HG03066 (cell line): ENCODE measurements around the gene SHROOM1.
"Not testable (repeated sequence)": the region's sequence is repeated elsewhere in the genome, so short reads cannot be mapped to it uniquely, and the experiment has no call there.

Experiments used
- ATAC-seq: cut with Tn5 transposase; IDR thresholded peaks from one replicate; pipeline ENCODE4 v1.9.1; 2021; ENCODE audit warnings: low read depth; ENCODE audit not compliant: unreplicated experiment

Gene SHROOM1

GRCh38 chr5:132808866-132809265, 21.6 kb downstream of the SHROOM1 start:
- ATAC-seq, result no peak

GRCh38 chr5:132808448-132808847, 22.0 kb downstream of the SHROOM1 start:
- ATAC-seq, result no peak

- ATAC-seq, result no peak
These were observed 23.1 kb downstream of the SHROOM1 start for GRCh38 chr5:132807163-132807838.

DNA sequence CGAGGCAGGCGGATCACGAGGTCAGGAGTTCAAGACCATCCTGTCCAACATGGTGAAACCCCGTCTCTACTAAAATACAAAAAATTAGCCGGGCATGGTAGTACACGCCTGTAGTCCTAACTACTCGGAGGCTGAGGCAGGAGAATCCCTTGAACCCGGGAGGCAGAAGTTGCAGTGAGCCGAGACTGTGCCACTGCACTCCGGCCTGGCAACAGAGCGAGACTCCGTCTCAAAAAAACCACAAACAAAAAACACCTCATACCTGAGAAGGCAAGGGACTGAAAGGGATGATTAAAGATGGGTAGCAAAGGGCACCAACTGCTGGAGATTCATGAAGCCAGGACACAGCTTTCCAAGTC, 23.7 kb downstream of the SHROOM1 start:
- not testable (repeated sequence) for ATAC-seq

DNA sequence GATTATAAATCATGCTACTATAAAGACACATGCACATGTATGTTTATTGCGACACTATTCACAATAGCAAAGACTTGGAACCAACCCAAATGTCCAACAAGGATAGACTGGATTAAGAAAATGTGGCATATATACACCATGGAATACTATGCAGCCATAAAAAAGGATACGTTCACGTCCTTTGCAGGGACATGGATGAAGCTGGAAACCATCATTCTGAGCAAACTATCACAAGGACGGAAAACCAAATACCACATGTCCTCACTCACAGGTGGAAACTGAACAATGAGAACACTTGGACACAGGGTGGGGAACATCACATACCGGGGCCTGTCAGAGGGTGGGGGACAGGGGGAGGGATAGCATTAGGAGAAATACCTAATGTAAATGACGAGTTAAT, 24.6 kb downstream of the SHROOM1 start:
- ATAC-seq, result not testable (repeated sequence)

- not testable (repeated sequence) for ATAC-seq
These were observed 26.2 kb downstream of the SHROOM1 start for GRCh38 chr5:132804219-132804618.

GRCh38 chr5:132802685-132803066, 27.8 kb downstream of the SHROOM1 start:
- ATAC-seq, result not testable (repeated sequence)

DNA sequence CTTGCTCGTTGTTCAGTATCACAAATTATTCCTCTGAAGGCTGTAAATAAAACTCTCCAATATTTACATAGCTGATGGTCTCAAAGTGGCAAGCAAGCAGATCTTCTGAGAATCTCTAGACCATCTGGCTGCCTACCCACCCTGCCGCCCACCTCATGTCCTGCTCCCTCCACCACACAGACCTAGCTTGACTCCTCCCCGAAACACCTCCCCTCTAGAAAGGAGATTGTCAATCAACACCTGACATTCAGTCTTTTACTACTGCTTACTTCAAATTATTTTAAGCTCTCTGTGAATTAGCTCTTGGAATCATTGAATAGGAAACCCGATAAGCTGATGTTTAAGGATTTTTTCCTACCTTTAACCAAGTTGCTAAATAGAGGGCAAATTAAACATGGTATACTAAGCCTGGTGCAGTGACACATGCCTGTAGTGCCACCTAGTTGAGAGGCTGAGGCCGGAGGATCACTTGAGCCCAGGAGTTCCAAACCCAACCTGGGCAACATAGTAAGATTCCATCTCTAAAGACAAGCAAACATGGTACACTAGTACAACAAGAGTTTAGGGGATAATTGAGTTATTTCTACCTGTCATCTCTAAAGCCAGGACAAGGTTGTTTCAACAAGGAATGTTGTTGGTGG, 28.3 kb downstream of the SHROOM1 start:
- no peak for ATAC-seq

- ATAC-seq, result no peak
These were observed 29.9 kb downstream of the SHROOM1 start for GRCh38 chr5:132800545-132800944.

- no peak for ATAC-seq
These were observed 31.1 kb downstream of the SHROOM1 start for GRCh38 chr5:132799392-132799791.

DNA sequence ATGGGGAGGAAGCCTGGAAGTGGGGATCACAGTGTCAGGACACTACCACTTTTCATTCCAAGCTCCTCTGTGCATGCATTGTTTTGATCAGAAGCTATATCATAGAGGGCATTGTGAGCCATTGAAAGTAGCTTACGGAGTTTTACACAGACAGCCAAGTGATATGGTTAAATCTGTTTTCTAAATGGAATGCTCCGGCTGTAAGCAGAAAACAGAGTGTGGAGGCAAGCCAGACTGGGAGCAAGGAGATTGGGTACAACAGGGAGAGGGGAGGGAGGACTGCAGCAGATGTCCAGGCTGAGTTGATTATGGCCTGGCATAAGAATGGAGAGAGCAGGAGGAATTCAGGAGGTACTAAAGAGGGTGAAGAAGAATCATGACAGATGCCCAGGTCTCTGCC, 32.8 kb downstream of the SHROOM1 start:
- ATAC-seq, result no peak

DNA sequence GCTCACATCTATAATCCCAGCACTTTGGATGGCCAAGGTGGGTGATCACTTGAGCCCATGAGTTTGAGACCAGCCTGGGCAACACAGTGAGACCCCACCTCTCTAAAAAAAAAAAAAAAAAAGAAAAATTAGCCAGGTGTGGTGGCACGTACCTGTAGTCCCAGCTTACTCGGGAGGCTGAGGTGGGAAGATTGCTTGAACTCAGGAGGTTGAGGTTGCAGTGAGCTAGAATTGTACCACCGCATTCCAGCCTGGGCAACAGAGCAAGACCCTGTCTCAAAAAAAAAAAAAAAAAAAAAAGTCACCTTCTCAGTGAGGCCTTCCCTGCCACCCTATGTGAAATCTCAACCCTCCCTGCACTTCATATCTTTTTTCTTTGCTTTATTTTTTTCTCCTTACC, 39.4 kb downstream of the SHROOM1 start:
- ATAC-seq, result no peak

GRCh38 chr5:132790201-132790865, 40.1 kb downstream of the SHROOM1 start:
- no peak for ATAC-seq

GRCh38 chr5:132788990-132789886, 41.2 kb downstream of the SHROOM1 start:
- no peak for ATAC-seq

DNA sequence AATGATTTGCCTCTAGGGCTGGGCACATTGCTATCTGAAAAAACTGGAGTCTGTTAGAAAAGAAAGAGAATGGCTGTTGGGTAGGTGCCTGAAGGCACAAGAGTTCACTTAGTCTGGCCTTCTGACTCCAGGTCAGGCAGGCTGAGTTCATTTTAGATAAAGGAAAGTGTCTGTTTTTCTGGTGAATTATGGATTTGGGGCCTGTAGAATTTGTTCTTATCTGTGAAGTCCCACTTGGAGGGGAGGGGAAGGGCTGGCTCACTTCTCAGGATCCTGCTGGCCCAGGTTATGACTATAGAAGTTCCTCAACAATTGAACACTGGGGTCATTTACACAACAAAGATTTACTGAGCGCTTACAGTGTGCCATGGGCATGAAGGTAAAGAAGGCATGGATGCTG, 41.9 kb downstream of the SHROOM1 start:
- no peak for ATAC-seq

- ATAC-seq, result no peak
These were observed 43.4 kb downstream of the SHROOM1 start for GRCh38 chr5:132787076-132787475.

DNA sequence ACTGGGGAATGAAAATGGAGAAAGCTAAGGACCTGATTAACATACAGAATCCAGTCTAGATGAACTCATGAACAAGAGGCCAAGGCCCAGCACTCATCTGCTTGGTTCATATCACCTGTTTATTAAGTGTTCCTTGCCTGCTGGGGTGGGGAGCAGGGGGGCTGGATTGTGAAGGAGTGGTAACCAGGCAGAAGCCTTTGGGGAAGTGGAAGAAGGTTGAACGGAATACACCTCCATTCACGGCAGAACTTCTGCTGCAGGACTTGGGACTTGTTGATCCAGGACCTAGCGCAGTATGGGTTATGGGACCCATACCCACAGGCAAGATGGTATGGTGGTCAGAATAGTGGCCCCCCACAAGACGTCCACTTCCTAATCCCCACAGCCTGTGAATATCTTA, 44.6 kb downstream of the SHROOM1 start:
- ATAC-seq, result no peak

DNA sequence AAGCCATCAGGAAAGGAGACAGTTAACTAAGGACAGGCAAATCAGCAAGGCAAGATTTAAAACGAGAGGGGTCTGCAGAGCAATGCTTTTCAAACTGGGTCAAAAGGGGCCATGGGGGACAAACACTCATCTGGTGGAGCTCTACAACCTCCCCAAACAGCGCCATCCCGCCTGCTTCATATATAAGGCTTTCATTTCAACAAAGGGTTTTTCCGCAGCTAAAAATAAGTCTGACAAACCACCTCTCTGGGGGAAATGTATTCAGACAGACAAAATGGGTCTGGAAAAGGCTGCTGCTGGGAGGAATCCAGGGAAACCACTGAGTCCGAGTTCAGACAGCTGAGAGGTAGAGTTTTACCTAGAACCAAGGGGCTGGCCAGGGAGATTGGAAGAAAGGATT, 45.1 kb downstream of the SHROOM1 start:
- no peak for ATAC-seq

DNA sequence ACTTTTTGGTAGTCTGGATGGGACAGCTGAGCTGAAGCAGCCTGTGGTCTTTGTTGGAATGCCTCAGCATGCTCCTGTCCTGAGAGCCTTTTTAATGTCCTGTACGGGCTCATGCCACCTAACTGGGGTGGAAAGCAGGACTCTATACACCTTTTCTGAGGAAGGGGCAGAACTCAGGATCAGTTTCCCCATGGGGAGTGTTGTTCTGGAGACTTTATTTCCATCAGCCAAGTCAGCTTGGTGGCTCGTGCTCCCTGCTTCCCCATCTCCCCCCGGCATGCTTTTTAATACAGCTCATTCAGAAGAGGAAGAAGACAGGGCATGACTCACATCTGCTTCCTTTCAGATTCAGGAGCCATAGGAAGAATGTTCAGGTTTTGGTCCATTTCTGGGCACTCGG, 48.3 kb downstream of the SHROOM1 start:
- no peak for ATAC-seq

GRCh38 chr5:132781029-132781428, 49.4 kb downstream of the SHROOM1 start:
- ATAC-seq, result no peak

DNA sequence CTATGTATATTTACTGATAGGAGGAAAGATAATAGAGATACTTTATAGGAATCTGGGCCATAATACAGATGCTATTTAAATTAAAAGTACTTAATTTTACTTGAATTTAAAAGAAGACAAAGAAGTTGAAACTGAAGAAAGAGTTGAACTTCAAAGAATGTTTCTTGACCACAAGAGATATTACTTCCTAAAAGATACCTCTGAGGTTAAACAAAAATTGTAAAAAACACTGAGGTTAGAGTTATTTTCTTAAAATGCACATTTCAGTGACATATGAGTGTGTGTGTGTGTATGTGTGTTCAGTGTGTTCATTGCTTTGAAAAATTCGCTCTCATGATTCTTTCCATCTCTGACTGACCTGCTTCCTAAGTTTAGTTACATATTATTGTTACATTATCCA, 49.9 kb downstream of the SHROOM1 start:
- ATAC-seq, result no peak
